ENCODE measurements around the gene BTN1A1. TPM values are rescaled to one million over a fixed set of nuclear protein-coding genes. Genes with fewer than 3 reads are reported as not detected.

BTN1A1 gene
- total RNA-seq, 1 experiment from 2014 or later: 0.15 TPM

DNA sequence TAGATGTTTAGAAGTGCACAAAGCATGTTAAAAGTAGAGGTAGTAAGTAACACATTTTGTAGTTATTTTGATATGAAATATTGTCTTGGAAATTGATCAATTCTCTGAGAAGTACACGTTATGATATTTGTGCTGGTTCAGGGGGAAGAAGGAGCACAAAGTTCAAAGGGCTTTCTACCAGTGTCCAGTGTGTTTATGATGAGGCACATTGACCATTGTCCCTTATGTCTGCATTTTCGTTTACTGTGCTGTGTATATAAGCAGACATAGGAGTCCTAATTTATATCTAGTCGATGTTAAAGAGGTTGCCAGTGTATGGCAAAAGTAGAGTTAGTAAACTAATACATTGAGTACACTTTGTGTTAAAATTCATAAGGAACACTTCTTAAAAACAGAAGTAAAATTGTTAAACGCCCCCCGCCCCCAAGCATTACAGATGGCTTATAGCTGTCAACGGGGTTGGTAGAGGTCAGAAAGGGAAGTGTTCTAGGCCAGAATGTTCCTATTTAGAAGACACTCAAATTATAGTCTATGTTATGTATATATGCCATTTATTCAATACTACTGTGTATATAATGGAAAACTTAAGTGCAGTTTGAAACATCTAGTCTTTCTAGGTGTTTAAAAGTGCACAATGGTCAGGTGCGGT is 24.7 kb downstream of the BTN1A1 start:
- CTCF ChIA-PET: no interaction called here
- Mint-ChIP-seq H3K4me1 (peaks cover 47% of the 10 kb centered on the region), H3K27me3 (ENCODE audit: low read depth) (no peaks in the 10 kb centered on the region), H3K36me3 (no peaks in the 10 kb centered on the region), H3K9me3 (no peaks in the 10 kb centered on the region), H3K4me3 (no peak overlapping the region), H3K27ac (no peak overlapping the region)
- ATAC-seq: no peak
- no peak for TF ChIP-seq NR2C2 (CRISPR knock-in tag; IDR thresholded peaks at IDR 0.05)
- TF ChIP-seq ETV6 (CRISPR knock-in tag; IDR thresholded peaks at IDR 0.05): no peak
- TF ChIP-seq ZNF138 (CRISPR knock-in tag; conservative IDR thresholded peaks at IDR 0.05): no peak
- no peak for TF ChIP-seq ZNF423 (CRISPR knock-in tag; IDR thresholded peaks at IDR 0.05)
- TF ChIP-seq FOXJ3 (CRISPR knock-in tag; IDR thresholded peaks at IDR 0.05; ENCODE audit: borderline replicate concordance): no peak
- TF ChIP-seq, protein P1, sequence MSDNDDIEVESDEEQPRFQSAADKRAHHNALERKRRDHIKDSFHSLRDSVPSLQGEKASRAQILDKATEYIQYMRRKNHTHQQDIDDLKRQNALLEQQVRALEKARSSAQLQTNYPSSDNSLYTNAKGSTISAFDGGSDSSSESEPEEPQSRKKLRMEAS (CRISPR knock-in tag; IDR thresholded peaks at IDR 0.05): no peak
- TF ChIP-seq ESRRA (CRISPR knock-in tag; IDR thresholded peaks at IDR 0.05; ENCODE audit: borderline replicate concordance): no peak
- TF ChIP-seq, protein P2, sequence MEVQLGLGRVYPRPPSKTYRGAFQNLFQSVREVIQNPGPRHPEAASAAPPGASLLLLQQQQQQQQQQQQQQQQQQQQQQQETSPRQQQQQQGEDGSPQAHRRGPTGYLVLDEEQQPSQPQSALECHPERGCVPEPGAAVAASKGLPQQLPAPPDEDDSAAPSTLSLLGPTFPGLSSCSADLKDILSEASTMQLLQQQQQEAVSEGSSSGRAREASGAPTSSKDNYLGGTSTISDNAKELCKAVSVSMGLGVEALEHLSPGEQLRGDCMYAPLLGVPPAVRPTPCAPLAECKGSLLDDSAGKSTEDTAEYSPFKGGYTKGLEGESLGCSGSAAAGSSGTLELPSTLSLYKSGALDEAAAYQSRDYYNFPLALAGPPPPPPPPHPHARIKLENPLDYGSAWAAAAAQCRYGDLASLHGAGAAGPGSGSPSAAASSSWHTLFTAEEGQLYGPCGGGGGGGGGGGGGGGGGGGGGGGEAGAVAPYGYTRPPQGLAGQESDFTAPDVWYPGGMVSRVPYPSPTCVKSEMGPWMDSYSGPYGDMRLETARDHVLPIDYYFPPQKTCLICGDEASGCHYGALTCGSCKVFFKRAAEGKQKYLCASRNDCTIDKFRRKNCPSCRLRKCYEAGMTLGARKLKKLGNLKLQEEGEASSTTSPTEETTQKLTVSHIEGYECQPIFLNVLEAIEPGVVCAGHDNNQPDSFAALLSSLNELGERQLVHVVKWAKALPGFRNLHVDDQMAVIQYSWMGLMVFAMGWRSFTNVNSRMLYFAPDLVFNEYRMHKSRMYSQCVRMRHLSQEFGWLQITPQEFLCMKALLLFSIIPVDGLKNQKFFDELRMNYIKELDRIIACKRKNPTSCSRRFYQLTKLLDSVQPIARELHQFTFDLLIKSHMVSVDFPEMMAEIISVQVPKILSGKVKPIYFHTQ (CRISPR knock-in tag; IDR thresholded peaks at IDR 0.05): no peak
- TF ChIP-seq, protein P3, sequence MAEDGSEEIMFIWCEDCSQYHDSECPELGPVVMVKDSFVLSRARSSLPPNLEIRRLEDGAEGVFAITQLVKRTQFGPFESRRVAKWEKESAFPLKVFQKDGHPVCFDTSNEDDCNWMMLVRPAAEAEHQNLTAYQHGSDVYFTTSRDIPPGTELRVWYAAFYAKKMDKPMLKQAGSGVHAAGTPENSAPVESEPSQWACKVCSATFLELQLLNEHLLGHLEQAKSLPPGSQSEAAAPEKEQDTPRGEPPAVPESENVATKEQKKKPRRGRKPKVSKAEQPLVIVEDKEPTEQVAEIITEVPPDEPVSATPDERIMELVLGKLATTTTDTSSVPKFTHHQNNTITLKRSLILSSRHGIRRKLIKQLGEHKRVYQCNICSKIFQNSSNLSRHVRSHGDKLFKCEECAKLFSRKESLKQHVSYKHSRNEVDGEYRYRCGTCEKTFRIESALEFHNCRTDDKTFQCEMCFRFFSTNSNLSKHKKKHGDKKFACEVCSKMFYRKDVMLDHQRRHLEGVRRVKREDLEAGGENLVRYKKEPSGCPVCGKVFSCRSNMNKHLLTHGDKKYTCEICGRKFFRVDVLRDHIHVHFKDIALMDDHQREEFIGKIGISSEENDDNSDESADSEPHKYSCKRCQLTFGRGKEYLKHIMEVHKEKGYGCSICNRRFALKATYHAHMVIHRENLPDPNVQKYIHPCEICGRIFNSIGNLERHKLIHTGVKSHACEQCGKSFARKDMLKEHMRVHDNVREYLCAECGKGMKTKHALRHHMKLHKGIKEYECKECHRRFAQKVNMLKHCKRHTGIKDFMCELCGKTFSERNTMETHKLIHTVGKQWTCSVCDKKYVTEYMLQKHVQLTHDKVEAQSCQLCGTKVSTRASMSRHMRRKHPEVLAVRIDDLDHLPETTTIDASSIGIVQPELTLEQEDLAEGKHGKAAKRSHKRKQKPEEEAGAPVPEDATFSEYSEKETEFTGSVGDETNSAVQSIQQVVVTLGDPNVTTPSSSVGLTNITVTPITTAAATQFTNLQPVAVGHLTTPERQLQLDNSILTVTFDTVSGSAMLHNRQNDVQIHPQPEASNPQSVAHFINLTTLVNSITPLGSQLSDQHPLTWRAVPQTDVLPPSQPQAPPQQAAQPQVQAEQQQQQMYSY (CRISPR knock-in tag; IDR thresholded peaks at IDR 0.05): no peak
- TF ChIP-seq NR3C1 (CRISPR knock-in tag; conservative IDR thresholded peaks at IDR 0.05; ENCODE audit: low read depth): no peak
- TF ChIP-seq FOXP1 (CRISPR knock-in tag; IDR thresholded peaks at IDR 0.05; ENCODE audit: borderline replicate concordance): no peak
- POLR2A ChIA-PET: interaction anchor here (0.6 kb wide), 1 partner anchor 283 kb away, joined by 4 read pairs; no protein-coding TSS in a partner anchor
- no peak for DNase-seq (ENCODE audit: low spot score)

- Mint-ChIP-seq H3K4me1 (peaks cover 41% of the 10 kb centered on the region), H3K4me3 (no peak overlapping the region), H3K27me3 (ENCODE audit: low read depth) (no peaks in the 10 kb centered on the region), H3K27ac (no peak overlapping the region), H3K36me3 (no peaks in the 10 kb centered on the region), H3K9me3 (no peaks in the 10 kb centered on the region)
- DNase-seq (ENCODE audit: low spot score) (no peak), ATAC-seq (no peak)
- POLR2A ChIA-PET: no interaction called here
- CTCF ChIA-PET: no interaction called here
- TF ChIP-seq FOXP4 (CRISPR knock-in tag; IDR thresholded peaks at IDR 0.05): no peak
- no peak for TF ChIP-seq CREB1 (CRISPR knock-in tag; IDR thresholded peaks at IDR 0.05)
- no peak for TF ChIP-seq ZNF281 (CRISPR knock-in tag; IDR thresholded peaks at IDR 0.05)
- TF ChIP-seq NR3C1 (CRISPR knock-in tag; conservative IDR thresholded peaks at IDR 0.05; ENCODE audit: low read depth): no peak
- TF ChIP-seq, protein P2 (CRISPR knock-in tag; IDR thresholded peaks at IDR 0.05): no peak
- TF ChIP-seq SP1 (CRISPR knock-in tag; conservative IDR thresholded peaks at IDR 0.05): no peak
- no peak for TF ChIP-seq ELF4 (CRISPR knock-in tag; IDR thresholded peaks at IDR 0.05; ENCODE audit: low read depth)
- no peak for TF ChIP-seq E2F4 (CRISPR knock-in tag; IDR thresholded peaks at IDR 0.05; ENCODE audit: borderline replicate concordance, low read depth)
- TF ChIP-seq KAT7 (CRISPR knock-in tag; IDR thresholded peaks at IDR 0.05; ENCODE audit: borderline replicate concordance): no peak
Observed at GRCh38 chr6:26525838-26526237, 25.7 kb downstream of the BTN1A1 start.

All from WTC11 (cell line).